ENCODE measurements around the gene A3GALT2.

Gene A3GALT2

DNA sequence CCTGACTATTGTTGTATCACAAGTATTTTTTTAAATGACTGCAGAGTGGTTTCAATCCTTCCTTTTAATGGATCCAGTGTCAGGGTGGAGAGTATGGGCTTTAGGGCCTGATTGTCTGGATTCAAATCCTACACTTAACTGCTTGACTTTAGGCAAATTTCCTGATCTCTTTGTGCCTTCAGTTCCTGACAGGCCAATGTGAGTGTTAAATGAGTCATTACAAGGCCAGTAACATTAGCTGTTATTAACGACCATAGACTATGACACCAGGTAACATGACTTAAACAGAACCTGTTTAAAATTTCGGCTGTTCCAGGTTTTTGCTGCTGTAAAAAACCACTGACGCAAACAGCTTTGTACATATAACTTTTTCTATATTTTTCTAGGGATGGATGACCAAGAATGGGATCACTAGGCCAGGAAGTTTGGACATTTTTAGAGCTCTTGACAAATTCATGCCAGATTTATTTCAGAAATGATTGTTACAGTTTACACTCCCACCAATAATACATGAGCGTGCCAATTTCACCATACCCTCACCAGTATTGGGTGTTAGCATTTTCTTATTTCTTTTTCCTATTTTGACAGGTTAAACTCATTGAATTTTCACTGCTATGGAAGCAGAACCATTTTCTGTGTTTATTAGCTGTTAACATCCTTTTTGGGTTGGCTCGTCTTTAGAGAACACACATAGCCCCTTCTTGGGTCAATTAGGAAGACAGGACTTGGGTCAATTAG is 53.3 kb downstream of the A3GALT2 start:
- FAIRE-seq (no peak), DNase-seq (ENCODE audit: insufficient read length, low spot score) (no peak)

DNA sequence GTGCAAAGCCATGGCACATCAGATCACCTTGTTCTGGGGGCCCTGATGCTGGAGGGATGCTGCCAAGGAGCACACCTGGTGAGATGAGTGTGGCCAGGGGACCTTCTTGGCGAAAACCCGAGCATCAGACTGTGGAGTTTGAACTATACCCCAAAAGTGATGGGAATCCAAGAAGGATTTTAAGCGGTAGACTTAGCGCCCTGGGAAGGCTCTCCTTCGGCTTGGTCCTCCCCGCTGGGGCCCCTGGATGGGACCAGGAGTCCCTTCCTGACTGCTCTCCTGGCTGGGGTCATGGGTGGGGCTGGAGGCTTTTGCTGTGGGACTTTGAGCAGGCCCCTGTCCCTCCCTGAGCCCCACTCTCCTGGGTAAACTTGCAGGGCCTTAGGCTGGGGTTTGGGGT is 54.1 kb downstream of the A3GALT2 start:
- FAIRE-seq = no peak

More for the DNA sequence above, 53.3 kb downstream of the A3GALT2 start:
- no peak for TF ChIP-seq SPI1 (IDR thresholded peaks at IDR 0.05; ENCODE audit: low read depth, low read length)
- no peak for TF ChIP-seq TAF1 (IDR thresholded peaks at IDR 0.05; ENCODE audit: low read depth, low read length)
- no peak for TF ChIP-seq POU2F2 (IDR thresholded peaks at IDR 0.05; ENCODE audit: low read depth, low read length)

DNA sequence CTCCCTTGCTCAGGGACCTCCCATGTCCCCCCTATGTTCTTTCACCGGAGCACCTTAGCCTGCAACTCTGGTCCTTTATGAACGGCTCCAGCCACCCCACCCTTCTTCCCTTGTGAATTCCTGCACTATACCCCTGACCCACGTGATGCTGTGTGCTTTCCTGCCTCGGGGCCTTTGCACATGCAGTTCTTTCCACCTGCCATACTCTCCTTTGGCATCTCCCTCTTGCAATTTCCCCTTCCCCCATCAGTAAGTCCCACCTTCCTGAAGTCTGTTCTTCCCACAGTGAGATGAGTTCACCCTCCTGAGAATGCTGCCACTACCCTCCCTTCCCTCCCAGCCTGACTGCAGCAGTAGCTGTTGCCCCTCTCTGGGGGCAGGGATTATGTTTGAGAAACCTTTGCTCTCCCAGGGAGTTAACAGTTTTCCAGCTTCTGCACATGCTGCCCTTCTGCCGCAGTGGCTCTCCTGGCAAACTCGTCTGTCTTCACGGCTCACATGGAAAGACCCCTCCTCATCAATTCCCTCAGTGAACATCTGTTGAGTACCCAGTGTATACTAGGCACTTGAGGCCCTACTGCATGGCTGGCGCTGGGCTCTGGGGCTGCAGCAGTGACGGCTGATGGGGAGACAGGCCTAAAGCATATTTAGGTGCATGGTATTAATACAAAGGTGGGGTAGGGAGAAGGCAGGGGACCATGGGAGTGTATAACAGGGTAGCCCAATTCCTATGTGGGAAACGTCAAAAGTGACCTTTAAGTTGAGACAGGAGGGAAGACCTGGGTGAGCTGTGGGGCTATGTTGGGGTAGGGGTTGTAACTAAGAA is 54.9 kb downstream of the A3GALT2 start:
- DNase-seq (ENCODE audit: insufficient read length, low spot score) (no peak), FAIRE-seq (no peak)
- no peak for TF ChIP-seq POLR2AphosphoS5 (IDR thresholded peaks at IDR 0.05; ENCODE audit: low read depth, low read length)
- TF ChIP-seq POU2F2 (IDR thresholded peaks at IDR 0.05; ENCODE audit: low read depth, low read length) = no peak
- TF ChIP-seq POLR2A (IDR thresholded peaks at IDR 0.05; ENCODE audit: low read depth, low read length) = no peak
- no peak for TF ChIP-seq PAX5 (IDR thresholded peaks at IDR 0.05; ENCODE audit: insufficient read depth, low read length, severe bottlenecking)

More for the DNA sequence above, 54.1 kb downstream of the A3GALT2 start:
- no peak for TF ChIP-seq POU2F2 (IDR thresholded peaks at IDR 0.05; ENCODE audit: low read depth, low read length)
- TF ChIP-seq POLR2AphosphoS5 (IDR thresholded peaks at IDR 0.05; ENCODE audit: low read depth, low read length) = no peak
- TF ChIP-seq SPI1 (IDR thresholded peaks at IDR 0.05; ENCODE audit: low read depth, low read length) = no peak
- no peak for TF ChIP-seq POLR2A (IDR thresholded peaks at IDR 0.05; ENCODE audit: low read depth, low read length)
- no peak for TF ChIP-seq PAX5 (IDR thresholded peaks at IDR 0.05; ENCODE audit: insufficient read depth, low read length, severe bottlenecking)
- no peak for TF ChIP-seq TAF1 (IDR thresholded peaks at IDR 0.05; ENCODE audit: low read depth, low read length)
- no peak for DNase-seq (ENCODE audit: insufficient read length, low spot score)

DNA sequence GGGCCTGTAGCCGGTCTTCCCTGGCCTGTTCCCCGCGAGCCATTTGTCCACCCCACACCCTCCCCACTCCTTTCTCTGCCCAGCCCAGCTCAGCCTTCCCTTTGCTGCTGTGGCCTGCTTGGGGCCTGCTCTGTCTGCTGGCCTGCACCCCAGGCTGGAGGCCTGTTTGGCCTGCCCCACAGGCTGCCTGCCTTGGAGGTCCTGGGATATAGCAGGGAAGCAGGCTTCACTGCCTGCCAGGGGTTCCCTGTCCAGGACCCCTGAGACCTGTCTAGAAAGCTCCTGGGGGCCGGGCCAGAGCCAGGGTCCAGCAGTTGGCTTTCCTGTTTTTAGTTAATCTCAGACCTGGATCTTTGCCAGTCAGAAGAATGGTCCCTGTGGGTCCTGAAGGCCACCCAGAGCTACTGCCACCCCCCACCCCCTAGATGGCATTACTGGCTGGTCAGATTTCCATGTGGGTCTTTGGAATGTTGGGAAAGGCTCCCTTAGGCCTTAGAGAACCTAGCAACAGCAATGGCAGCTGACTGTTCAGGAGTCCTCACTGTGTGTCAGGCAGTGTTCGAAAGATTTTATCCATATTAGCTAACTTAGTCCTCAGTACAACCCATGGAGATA is 56.9 kb downstream of the A3GALT2 start:
- FAIRE-seq = no peak
- DNase-seq (ENCODE audit: insufficient read length, low spot score) = no peak
- TF ChIP-seq POU2F2 (IDR thresholded peaks at IDR 0.05; ENCODE audit: low read depth, low read length) (no peak), TAF1 (IDR thresholded peaks at IDR 0.05; ENCODE audit: low read depth, low read length) (no peak)

DNA sequence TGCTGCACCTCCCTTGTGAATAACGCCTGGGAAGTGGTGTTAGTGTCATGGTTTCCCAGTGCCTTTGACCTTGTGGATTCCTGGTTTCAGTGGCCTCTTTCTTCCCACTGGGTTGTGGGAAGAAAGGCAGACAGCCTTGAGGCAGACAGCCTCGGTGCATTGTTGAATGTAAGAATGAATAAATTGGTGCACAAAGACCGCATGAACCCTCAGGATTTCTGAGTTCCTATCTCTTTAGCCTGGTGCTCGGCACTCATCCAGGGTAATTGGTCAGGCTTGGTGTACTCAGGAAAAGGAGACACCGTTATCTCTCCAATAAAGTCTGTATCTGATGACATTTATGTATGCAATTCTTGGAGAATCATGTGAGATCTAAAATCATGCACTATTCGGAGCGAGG is 59.6 kb downstream of the A3GALT2 start:
- no peak for TF ChIP-seq POLR2A (IDR thresholded peaks at IDR 0.05; ENCODE audit: low read depth, low read length)
- TF ChIP-seq POU2F2 (IDR thresholded peaks at IDR 0.05; ENCODE audit: low read depth, low read length) = no peak
- TF ChIP-seq TAF1 (IDR thresholded peaks at IDR 0.05; ENCODE audit: low read depth, low read length) = no peak
- no peak for TF ChIP-seq POLR2AphosphoS5 (IDR thresholded peaks at IDR 0.05; ENCODE audit: low read depth, low read length)
- no peak for TF ChIP-seq SPI1 (IDR thresholded peaks at IDR 0.05; ENCODE audit: low read depth, low read length)
- no peak for TF ChIP-seq PAX5 (IDR thresholded peaks at IDR 0.05; ENCODE audit: insufficient read depth, low read length, severe bottlenecking)
- FAIRE-seq (no peak), DNase-seq (ENCODE audit: insufficient read length, low spot score) (no peak)

GRCh38 chr1:33260439-33260838 is 60.5 kb downstream of the A3GALT2 start:
- FAIRE-seq (peak; percentile 51), DNase-seq (ENCODE audit: insufficient read length, low spot score) (no peak)
- TF ChIP-seq POU2F2 (IDR thresholded peaks at IDR 0.05; ENCODE audit: low read depth, low read length) (no peak), PAX5 (IDR thresholded peaks at IDR 0.05; ENCODE audit: insufficient read depth, low read length, severe bottlenecking) (no peak), TAF1 (IDR thresholded peaks at IDR 0.05; ENCODE audit: low read depth, low read length) (no peak), SPI1 (IDR thresholded peaks at IDR 0.05; ENCODE audit: low read depth, low read length) (no peak), POLR2AphosphoS5 (IDR thresholded peaks at IDR 0.05; ENCODE audit: low read depth, low read length) (no peak), POLR2A (IDR thresholded peaks at IDR 0.05; ENCODE audit: low read depth, low read length) (no peak)

DNA sequence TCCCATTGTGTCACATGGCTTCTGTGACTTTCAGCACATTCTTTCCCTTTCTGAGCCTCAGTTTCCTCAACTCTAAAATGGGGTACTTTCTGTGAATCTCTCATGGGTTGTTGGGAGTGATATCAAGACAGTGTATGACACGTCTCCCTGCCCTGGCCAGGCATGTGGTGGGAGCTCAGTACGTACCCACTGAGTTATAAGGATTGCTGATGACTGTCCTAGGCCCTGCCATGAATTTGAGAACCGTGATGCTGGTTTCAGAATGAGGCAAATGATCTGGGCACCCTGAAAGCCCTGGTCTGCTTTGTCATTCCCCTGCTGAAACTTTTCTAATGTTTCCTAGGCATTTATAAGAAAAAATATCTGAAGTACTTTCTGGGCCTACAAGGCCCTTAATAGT is 61.0 kb downstream of the A3GALT2 start:
- FAIRE-seq (no peak), DNase-seq (ENCODE audit: insufficient read length, low spot score) (no peak)
- TF ChIP-seq PAX5 (IDR thresholded peaks at IDR 0.05; ENCODE audit: insufficient read depth, low read length, severe bottlenecking) = no peak
- no peak for TF ChIP-seq TAF1 (IDR thresholded peaks at IDR 0.05; ENCODE audit: low read depth, low read length)
- no peak for TF ChIP-seq SPI1 (IDR thresholded peaks at IDR 0.05; ENCODE audit: low read depth, low read length)
- no peak for TF ChIP-seq POLR2A (IDR thresholded peaks at IDR 0.05; ENCODE audit: low read depth, low read length)
- TF ChIP-seq POU2F2 (IDR thresholded peaks at IDR 0.05; ENCODE audit: low read depth, low read length) = no peak
- TF ChIP-seq POLR2AphosphoS5 (IDR thresholded peaks at IDR 0.05; ENCODE audit: low read depth, low read length) = no peak

GRCh38 chr1:33258788-33259274 is 62.1 kb downstream of the A3GALT2 start:
- TF ChIP-seq TAF1 (IDR thresholded peaks at IDR 0.05; ENCODE audit: low read depth, low read length) = no peak
- TF ChIP-seq POU2F2 (IDR thresholded peaks at IDR 0.05; ENCODE audit: low read depth, low read length) = no peak
- FAIRE-seq = no peak
- DNase-seq (ENCODE audit: insufficient read length, low spot score) = no peak

DNA sequence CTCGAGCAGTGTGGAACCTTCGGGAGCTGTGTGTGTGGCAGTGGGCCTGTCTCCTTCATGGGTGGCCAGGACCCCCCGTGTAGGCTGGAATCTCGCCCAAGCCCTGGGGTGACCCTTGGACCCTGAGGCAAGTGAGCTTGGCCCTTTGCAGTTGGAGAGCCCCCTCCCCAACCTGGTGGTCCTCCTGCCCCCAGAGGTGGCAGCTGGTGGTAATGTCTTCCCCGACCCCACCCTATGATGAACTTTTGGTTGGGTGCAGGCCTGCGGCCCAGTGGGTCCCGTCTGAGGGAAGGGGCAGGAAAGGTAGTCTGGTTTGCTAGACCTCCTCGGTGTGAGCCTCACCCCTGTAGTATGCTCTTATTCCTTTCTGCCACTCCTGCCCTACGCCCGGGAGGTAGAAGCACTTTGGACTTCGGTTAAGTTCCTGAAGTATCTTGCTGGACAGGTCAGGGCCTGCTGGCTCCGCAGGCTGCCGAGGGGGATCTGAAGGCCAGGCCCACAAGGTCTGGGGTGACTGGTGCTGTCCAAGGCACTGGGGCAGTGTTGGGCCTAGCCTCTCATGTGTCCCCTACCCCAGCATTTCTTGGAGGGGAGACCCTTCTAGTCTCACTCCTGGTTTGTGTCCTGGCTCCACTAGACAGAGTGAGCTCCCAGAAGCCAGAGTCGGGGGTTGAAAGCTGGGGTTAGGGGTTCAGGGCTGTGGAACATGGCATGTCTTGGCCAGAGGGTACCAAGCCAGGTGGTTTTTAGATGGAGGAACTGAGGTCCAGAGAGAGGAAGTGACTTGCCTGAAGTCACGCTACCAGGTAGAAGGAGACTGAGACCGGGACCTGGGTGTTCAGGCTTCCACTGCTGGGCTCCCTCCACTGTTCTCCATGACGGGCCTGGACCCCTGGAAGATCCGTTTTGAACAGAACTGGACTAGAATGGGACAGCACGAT is 62.9 kb downstream of the A3GALT2 start:
- peak; percentile 79 for TF ChIP-seq SPI1 (IDR thresholded peaks at IDR 0.05; ENCODE audit: low read depth, low read length)
- TF ChIP-seq POU2F2 (IDR thresholded peaks at IDR 0.05; ENCODE audit: low read depth, low read length) = no peak
- DNase-seq (ENCODE audit: insufficient read length, low spot score) = no peak
- peak; percentile 82 for FAIRE-seq

Data from GM12891 (cell line).